ENCODE measurements around the gene GALNT11.

Gene GALNT11

GRCh38 chr7:152129682-152130081, 104.2 kb downstream of the GALNT11 start:
- TF ChIP-seq POLR2AphosphoS5 (IDR thresholded peaks at IDR 0.05; ENCODE audit: low read depth, low read length) (no peak), SIN3A (IDR thresholded peaks at IDR 0.05; ENCODE audit: borderline replicate concordance, insufficient read depth, low read length) (no peak), TAF1 (IDR thresholded peaks at IDR 0.05; ENCODE audit: borderline replicate concordance, insufficient read depth, low read length) (no peak), REST (IDR thresholded peaks at IDR 0.05; ENCODE audit: insufficient read depth in 1 of 2, low read depth in 2 of 2, low read length in 2 of 2) (no peak), FOXP2 (optimal IDR thresholded peaks at IDR 0.05; ENCODE audit: borderline replicate concordance, extremely low read depth, extremely low read length, insufficient read depth) (no peak)

GRCh38 chr7:152130658-152131590, 105.5 kb downstream of the GALNT11 start:
- TF ChIP-seq TAF1 (IDR thresholded peaks at IDR 0.05; ENCODE audit: borderline replicate concordance, insufficient read depth, low read length) (no peak), SIN3A (IDR thresholded peaks at IDR 0.05; ENCODE audit: borderline replicate concordance, insufficient read depth, low read length) (no peak), REST (IDR thresholded peaks at IDR 0.05; ENCODE audit: insufficient read depth in 1 of 2, low read depth in 2 of 2, low read length in 2 of 2) (no peak), POLR2AphosphoS5 (IDR thresholded peaks at IDR 0.05; ENCODE audit: low read depth, low read length) (no peak), FOXP2 (optimal IDR thresholded peaks at IDR 0.05; ENCODE audit: borderline replicate concordance, extremely low read depth, extremely low read length, insufficient read depth) (no peak)

GRCh38 chr7:152131981-152132494, 106.6 kb downstream of the GALNT11 start:
- no peak for TF ChIP-seq FOXP2 (optimal IDR thresholded peaks at IDR 0.05; ENCODE audit: borderline replicate concordance, extremely low read depth, extremely low read length, insufficient read depth)
- no peak for TF ChIP-seq TAF1 (IDR thresholded peaks at IDR 0.05; ENCODE audit: borderline replicate concordance, insufficient read depth, low read length)
- no peak for TF ChIP-seq POLR2AphosphoS5 (IDR thresholded peaks at IDR 0.05; ENCODE audit: low read depth, low read length)
- no peak for TF ChIP-seq REST (IDR thresholded peaks at IDR 0.05; ENCODE audit: insufficient read depth in 1 of 2, low read depth in 2 of 2, low read length in 2 of 2)
- TF ChIP-seq SIN3A (IDR thresholded peaks at IDR 0.05; ENCODE audit: borderline replicate concordance, insufficient read depth, low read length): no peak

GRCh38 chr7:152132812-152133211, 107.3 kb downstream of the GALNT11 start:
- no peak for TF ChIP-seq SIN3A (IDR thresholded peaks at IDR 0.05; ENCODE audit: borderline replicate concordance, insufficient read depth, low read length)
- TF ChIP-seq FOXP2 (optimal IDR thresholded peaks at IDR 0.05; ENCODE audit: borderline replicate concordance, extremely low read depth, extremely low read length, insufficient read depth): no peak
- TF ChIP-seq REST (IDR thresholded peaks at IDR 0.05; ENCODE audit: insufficient read depth in 1 of 2, low read depth in 2 of 2, low read length in 2 of 2): no peak
- no peak for TF ChIP-seq TAF1 (IDR thresholded peaks at IDR 0.05; ENCODE audit: borderline replicate concordance, insufficient read depth, low read length)
- no peak for TF ChIP-seq POLR2AphosphoS5 (IDR thresholded peaks at IDR 0.05; ENCODE audit: low read depth, low read length)

Measured in PFSK-1 (cell line).